HG02840 (cell line): Measurements from ENCODE around the gene ABI2.
"Not testable (repeated sequence)": the region's sequence is repeated elsewhere in the genome, so short reads cannot be mapped to it uniquely, and the experiment has no call there.

Experiments used
- ATAC-seq: cut with Tn5 transposase; IDR thresholded peaks from one replicate; pipeline ENCODE4 v1.9.1; 2021; ENCODE audit warnings: mild to moderate bottlenecking, moderate library complexity, moderate number of reproducible peaks; ENCODE audit not compliant: unreplicated experiment, low FRiP score

ABI2 gene

DNA sequence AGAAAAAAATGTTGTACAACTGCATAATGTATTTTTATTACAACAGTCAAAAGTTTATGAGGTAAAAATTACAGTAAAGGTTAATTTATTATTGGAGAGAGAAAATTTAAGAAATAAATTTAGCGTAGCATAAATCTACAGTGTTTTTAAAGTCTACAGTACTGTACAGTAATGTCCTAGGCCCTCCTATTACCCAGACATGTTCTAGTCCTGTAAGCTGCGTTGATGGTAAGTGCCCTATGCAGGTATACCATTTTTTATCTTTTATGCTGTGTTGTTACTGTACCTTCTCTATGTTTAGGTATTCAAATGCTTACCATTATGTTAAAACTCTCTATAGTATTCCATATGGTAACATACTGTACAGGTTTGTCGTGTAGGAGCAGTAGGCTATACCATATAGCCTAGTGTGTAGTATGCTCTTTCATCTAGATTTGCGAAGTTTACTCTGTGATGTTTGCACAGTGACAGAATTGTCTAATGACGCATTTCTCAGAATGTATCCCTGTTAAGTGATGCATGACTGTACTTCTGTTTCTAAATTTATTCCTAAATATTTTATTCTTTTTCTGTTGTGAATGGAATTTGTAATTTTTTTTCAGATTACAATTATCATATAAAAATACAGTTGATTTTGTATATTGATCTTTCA is 24.5 kb downstream of the ABI2 start:
- ATAC-seq, result no peak

- no peak for ATAC-seq
Measured at GRCh38 chr2:203354966-203355365, 26.8 kb downstream of the ABI2 start.

DNA sequence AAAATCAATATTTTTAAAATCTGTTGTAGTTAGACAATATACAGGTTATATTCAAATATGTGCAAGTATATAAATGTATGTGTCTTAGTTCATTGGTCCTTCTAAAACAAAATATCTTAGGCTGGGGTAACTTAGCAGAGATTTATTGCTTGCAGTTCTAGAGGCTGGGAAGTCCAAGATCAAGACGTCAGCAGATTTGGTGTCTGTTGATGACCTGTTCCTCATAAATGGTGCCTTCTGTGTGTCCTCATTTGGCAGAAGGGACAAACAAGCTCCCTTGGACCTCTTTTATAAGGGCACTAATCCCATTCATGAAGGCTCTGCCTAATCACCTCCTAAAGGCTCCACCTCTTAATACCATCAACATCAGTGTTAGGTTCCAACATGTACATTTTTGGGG is 31.3 kb downstream of the ABI2 start:
- ATAC-seq, result no peak

DNA sequence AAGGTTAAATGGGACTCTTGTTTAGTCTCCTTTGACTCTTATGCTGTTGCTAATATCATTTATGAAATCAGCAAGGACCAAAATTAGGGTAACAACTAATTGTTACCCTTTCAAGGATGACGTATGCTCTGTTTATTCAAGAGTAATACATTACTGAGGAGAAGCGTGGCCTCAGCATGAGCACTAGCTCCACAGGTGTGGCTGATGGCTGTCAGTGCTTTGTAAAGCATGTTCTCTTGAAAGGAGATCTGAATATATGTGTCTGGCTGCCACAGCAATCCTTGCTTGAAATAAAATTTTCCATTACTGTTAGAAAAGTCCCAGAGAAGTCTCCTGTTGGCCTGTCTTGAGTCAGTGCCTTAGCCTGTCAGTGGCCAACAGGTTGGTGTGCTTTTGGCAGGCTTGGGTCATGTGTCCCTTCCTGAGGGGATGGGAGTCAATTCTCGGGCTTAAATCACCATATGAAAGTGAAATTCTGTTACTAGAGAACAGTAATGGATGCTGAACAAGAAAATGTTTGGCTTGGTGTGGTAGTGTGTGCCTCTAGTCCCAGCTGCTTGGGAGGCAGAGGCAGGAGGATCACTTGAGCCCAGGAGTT is 32.7 kb downstream of the ABI2 start:
- no peak for ATAC-seq

GRCh38 chr2:203361495-203361894 is 33.3 kb downstream of the ABI2 start:
- ATAC-seq, result no peak

GRCh38 chr2:203361922-203362321 is 33.7 kb downstream of the ABI2 start:
- ATAC-seq, result no peak

GRCh38 chr2:203366639-203367466 is 38.7 kb downstream of the ABI2 start:
- ATAC-seq, result no peak

GRCh38 chr2:203372706-203373105 is 44.5 kb downstream of the ABI2 start:
- not testable (repeated sequence) for ATAC-seq

DNA sequence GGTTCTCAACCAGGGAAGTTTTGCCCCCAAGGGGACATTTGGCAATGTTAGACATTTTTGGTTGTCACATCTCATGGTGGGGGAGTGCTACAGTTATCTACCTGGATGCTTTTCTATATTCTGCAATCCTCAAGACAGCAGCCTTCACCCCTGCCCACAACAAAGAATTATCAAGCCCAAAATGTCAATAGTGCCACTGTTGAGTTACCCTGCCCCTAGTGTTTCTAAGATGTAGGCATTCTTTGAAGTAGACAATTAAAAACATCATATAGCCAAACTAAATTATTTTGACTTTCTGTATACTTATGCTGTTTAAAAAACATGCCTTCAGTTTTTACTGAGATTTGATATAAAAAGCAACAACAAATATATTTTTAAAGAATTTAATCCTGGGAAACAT is 48.0 kb downstream of the ABI2 start:
- no peak for ATAC-seq

- ATAC-seq, result no peak
Measured at GRCh38 chr2:203379156-203379555, 51.0 kb downstream of the ABI2 start.

GRCh38 chr2:203383038-203383437 is 54.8 kb downstream of the ABI2 start:
- ATAC-seq, result no peak

GRCh38 chr2:203388153-203388552 is 60.0 kb downstream of the ABI2 start:
- ATAC-seq, result not testable (repeated sequence)

DNA sequence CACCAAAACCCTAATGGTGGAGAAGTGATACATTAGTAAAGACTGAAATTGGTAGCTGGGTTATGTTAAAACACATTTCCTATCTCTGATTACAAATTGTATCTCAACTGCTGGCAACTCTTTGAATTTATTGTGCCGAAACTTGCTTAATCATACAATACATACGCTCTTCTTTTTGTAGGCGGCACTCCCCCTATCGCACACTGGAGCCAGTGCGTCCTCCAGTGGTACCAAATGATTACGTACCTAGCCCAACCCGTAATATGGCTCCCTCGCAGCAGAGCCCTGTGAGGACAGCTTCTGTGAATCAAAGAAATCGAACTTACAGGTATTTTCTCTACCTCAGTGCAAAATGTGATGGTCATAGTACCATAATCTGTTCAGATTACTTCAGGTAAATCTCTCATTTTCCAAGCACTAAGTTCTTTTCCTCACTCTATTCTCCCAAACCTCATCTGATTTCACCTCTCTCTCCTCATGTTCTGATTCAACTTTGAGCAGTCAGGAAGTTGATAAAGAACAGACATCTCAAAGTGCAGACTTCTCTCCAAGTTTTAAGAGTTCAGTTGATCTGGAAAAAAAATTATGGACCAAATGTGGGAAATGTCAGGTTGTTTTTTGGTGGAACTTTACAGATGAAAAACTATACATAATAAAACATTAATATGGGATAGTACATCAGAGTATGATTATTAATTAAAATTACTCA is 66.5 kb downstream of the ABI2 start:
- ATAC-seq, result no peak

DNA sequence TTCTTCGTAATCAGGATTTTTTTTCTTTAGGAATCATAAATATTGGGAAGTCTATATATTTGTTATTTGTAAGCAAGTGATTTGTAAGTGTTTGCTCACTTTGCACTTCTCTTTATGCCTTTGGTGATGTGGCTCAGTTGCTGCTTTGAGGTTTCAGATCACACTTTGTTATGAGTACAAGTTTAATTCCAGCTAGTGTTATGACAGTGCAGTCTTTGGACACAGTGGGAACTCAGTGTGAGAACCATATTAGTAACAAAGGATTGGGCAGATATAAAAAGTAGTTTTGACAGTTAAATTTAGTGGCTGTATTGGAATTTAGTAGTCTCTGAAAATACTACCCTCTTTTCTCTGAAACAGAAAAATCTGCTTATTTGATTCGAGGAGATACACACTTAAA is 67.7 kb downstream of the ABI2 start:
- no peak for ATAC-seq

DNA sequence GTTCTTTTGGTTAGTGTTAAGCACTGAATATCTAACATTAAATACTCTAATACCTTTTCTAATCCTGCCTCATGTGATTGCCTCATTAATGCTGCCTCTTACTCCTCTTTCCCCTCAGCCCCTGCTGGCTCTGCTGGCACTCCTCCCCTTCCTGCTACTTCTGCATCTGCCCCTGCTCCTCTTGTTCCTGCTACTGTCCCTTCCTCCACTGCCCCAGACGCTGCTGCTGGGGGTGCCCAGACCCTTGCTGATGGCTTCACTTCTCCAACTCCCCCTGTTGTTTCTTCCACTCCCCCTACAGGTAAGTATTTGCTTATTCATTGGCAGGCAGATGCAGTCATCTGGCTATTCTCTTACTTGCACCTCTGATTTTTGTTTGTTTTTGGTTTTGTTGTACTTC is 68.5 kb downstream of the ABI2 start:
- ATAC-seq, result no peak

DNA sequence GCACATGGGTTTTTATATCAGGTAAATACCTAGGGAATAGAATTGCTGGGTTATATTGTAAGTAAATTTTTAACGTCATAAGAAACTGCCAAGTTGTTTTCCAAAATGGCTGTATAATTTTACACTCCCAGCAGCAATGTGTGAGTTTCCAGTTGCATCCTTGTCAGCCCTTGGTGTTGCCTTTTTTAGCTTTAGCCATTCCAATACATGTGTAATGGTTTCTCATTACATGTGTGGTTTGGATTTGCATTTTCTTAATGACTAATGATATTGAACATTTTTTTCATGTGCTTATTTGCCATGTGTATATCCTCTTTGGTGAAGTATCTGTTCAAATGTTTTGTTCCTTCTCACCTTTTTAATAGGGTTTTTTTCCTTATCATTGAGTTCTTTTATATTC is 70.8 kb downstream of the ABI2 start:
- ATAC-seq, result no peak

DNA sequence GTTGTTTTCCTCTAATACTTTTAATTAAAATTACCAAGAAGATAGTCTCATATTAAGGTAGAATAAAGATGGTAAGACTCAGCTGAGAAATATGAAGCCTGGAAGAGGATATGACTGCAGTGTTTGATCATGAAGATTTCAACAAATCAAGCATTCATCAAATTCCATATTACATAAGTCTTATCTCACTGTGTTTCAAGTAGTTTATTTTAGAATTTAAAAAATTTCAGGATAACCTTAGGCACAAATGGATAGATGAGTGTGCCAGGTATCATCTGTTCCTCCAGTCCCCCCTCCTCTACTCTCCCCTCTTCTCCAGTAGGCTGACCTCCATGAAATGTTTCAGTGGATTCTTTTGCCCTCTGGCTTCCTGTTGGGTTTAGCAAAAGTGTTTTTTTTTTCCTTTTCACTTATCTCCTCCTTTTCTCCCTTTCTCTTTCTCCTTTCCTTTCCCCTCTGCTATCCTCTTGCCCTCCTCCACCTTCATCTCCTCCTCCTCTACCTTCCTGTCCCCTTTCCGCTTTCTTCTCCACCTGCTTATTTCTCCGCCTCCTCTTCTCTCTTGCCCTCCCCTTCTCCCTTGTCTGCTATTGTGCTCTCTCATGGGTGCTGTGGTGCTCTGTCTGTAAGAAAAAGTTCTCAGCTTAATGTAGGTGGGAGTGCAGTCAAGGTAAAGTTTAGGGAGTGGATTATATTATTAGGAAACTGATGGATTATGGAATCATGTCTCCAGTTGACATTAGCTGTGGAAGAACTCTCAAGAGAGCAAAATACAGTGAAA is 72.8 kb downstream of the ABI2 start:
- ATAC-seq, result no peak

- no peak for ATAC-seq
Measured at GRCh38 chr2:203404996-203405395, 76.8 kb downstream of the ABI2 start.

DNA sequence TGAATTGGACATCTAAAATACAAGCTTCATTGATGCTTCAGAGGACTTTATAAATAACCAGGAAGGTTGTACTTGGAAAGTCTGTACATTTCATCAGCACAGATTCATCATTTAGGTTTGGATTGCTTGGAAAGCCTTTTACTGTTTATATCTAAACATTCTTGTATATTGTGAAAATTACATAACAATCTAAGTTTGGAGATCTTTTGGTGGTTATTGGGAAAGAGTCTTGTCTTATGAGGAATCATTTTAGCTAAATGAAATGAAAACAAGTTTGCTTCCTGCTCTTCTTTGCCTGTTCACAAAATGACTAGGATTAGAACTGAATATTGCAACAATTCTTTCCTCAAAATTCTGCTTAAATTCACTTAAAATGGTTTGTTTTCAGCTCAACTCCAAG is 79.3 kb downstream of the ABI2 start:
- ATAC-seq, result no peak
